Activated CD8-positive, alpha-beta T cell treated with anti-CD3 and anti-CD28 coated beads for 36 hours (primary cell): ENCODE data around the gene CHTOP. TPM values are rescaled to one million over a fixed set of nuclear protein-coding genes. Genes with fewer than 3 reads are reported as not detected.

ENCODE experiments used
- ATAC-seq: fragments of 200-7000 bp; cut with Tn5 transposase; one replicate; pipeline ENCODE4 v1.10.0; 2021; ENCODE audit warnings: mild to moderate bottlenecking, moderate library complexity
- CTCF ChIA-PET: fragments of 350-600 bp; sonication (Branson Sonifier 250); formaldehyde crosslinking; loops from one replicate; lab custom pipeline; 2021; ENCODE audit warnings: antibody characterized with exemption; lab: Charles Lee
- POLR2A ChIA-PET: fragments of 350-600 bp; sonication (Branson Sonifier 250); formaldehyde crosslinking; loops from one replicate; lab custom pipeline; 2021; ENCODE audit warnings: antibody characterized with exemption; lab: Charles Lee
- DNase-seq: peaks from one replicate; pipeline ENCODE4 v3.0.0-alpha.2; 2020
- H3K27ac Mint-ChIP-seq: one replicate; pipeline ENCODE4 v1.8.0; 2021; ENCODE audit warnings: mild to moderate bottlenecking, mixed read lengths
- H3K27me3 Mint-ChIP-seq: one replicate; pipeline ENCODE4 v1.8.0; 2021; ENCODE audit warnings: mixed read lengths
- H3K36me3 Mint-ChIP-seq: one replicate; pipeline ENCODE4 v1.8.0; 2021; ENCODE audit warnings: low read depth, mixed read lengths
- H3K4me1 Mint-ChIP-seq: one replicate; pipeline ENCODE4 v1.8.0; 2021; ENCODE audit warnings: low read depth, mixed read lengths
- H3K4me3 Mint-ChIP-seq: one replicate; pipeline ENCODE4 v1.8.0; 2021; ENCODE audit warnings: mild to moderate bottlenecking, moderate library complexity, mixed read lengths
- H3K9me3 Mint-ChIP-seq: one replicate; pipeline ENCODE4 v1.8.0; 2021; ENCODE audit warnings: mixed read lengths
- CTCF ChIP-seq: fragments of 200-600 bp; IDR thresholded peaks from one replicate; pipeline ENCODE4 v1.8.0; 2022; ENCODE audit warnings: antibody characterized with exemption, mild to moderate bottlenecking
- intact Hi-C: fragments of 100-400 bp; cut with micrococcal nuclease; formaldehyde crosslinking; loops from one replicate; pipeline ENCODE4 v1.10.0; 2022
- total RNA-seq, 2 experiments: library from RNA; stranded (reverse); gene quantifications; one replicate each; pipeline ENCODE4 v1.2.3, GENCODE V29; 2021

The CHTOP gene
- total RNA-seq, 2 experiments from 2014 or later: 76.8 to 83.2 TPM

- H3K27me3 Mint-ChIP-seq: no peaks in the 10 kb centered on the region
- peak overlapping the region; percentile 86 for H3K27ac Mint-ChIP-seq
- H3K36me3 Mint-ChIP-seq: peaks cover 31% of the 10 kb centered on the region
- no peak for TF ChIP-seq CTCF
- ATAC-seq: peak; percentile 35
- no peak overlapping the region for H3K4me3 Mint-ChIP-seq
- ChIA-PET CTCF (interaction anchor here (1.0 kb wide), 1 partner anchor 15 kb away, joined by 4 read pairs; the partner anchor contains the start of gene CHTOP), POLR2A (interaction anchor here (0.9 to 7.7 kb wide), 5 partner anchors 11 to 341 kb away, joined by 3 to 72 read pairs (median 8); partner anchors contain the start of genes CHTOP and RPS27)
- no peaks in the 10 kb centered on the region for H3K9me3 Mint-ChIP-seq
- intact Hi-C loops: no loop called here
- H3K4me1 Mint-ChIP-seq: peaks cover 43% of the 10 kb centered on the region
- no peak for DNase-seq
These were observed 16.0 kb downstream of the CHTOP start for GRCh38 chr1:153649863-153650235.

- no peaks in the 10 kb centered on the region for H3K9me3 Mint-ChIP-seq
- CTCF ChIA-PET: interaction anchor here (1.0 to 1.2 kb wide), 6 partner anchors 12 to 141 kb away, joined by 3 to 8 read pairs (median 3); no protein-coding TSS in a partner anchor
- POLR2A ChIA-PET: interaction anchor here (1.0 to 7.7 kb wide), 4 partner anchors 8 to 18 kb away, joined by 4 to 72 read pairs (median 9); partner anchors contain the start of gene CHTOP
- peaks cover 28% of the 10 kb centered on the region for H3K4me1 Mint-ChIP-seq
- H3K27ac Mint-ChIP-seq: no peak overlapping the region
- intact Hi-C loops: no loop called here
- H3K36me3 Mint-ChIP-seq: peaks cover 12% of the 10 kb centered on the region
- ATAC-seq (no peak), DNase-seq (no peak)
- no peak for TF ChIP-seq CTCF
- no peaks in the 10 kb centered on the region for H3K27me3 Mint-ChIP-seq
- H3K4me3 Mint-ChIP-seq: no peak overlapping the region
These were observed 17.9 kb downstream of the CHTOP start for GRCh38 chr1:153651771-153652170.

- intact Hi-C loops: no loop called here
- H3K9me3 Mint-ChIP-seq: no peaks in the 10 kb centered on the region
- ChIA-PET CTCF (interaction anchor here (1.1 to 1.2 kb wide), 2 partner anchors 13 to 15 kb away, joined by 3 to 4 read pairs; no protein-coding TSS in a partner anchor), POLR2A (interaction anchor here (0.6 to 7.7 kb wide), 6 partner anchors 9 to 513 kb away, joined by 3 to 72 read pairs (median 4); no protein-coding TSS in a partner anchor)
- DNase-seq (no peak), ATAC-seq (no peak)
- no peak for TF ChIP-seq CTCF
- H3K27ac Mint-ChIP-seq: no peak overlapping the region
- H3K36me3 Mint-ChIP-seq: peaks cover 3% of the 10 kb centered on the region
- peaks cover 19% of the 10 kb centered on the region for H3K4me1 Mint-ChIP-seq
- no peaks in the 10 kb centered on the region for H3K27me3 Mint-ChIP-seq
- H3K4me3 Mint-ChIP-seq: no peak overlapping the region
These were observed 19.1 kb downstream of the CHTOP start for GRCh38 chr1:153652805-153653500.

GRCh38 chr1:153655333-153655732 lies 21.5 kb downstream of the CHTOP start:
- H3K36me3 Mint-ChIP-seq: no peaks in the 10 kb centered on the region
- TF ChIP-seq CTCF: no peak
- no peaks in the 10 kb centered on the region for H3K27me3 Mint-ChIP-seq
- peaks cover 10% of the 10 kb centered on the region for H3K4me1 Mint-ChIP-seq
- H3K27ac Mint-ChIP-seq: no peak overlapping the region
- DNase-seq (no peak), ATAC-seq (no peak)
- ChIA-PET CTCF (interaction anchor here (0.6 to 0.8 kb wide), 2 partner anchors 11 to 94 kb away, joined by 3 read pairs; no protein-coding TSS in a partner anchor), POLR2A (interaction anchor here (1.7 kb wide), 1 partner anchor 21 kb away, joined by 4 read pairs; the partner anchor contains the start of gene CHTOP)
- H3K9me3 Mint-ChIP-seq: no peaks in the 10 kb centered on the region
- intact Hi-C loops: no loop called here
- H3K4me3 Mint-ChIP-seq: no peak overlapping the region
